Stimulated activated CD4-positive, alpha-beta T cell treated with anti-CD3 and anti-CD28 coated beads, TNF-alpha, amount 100 ng/mL, for 24 hours (primary cell): ENCODE results near the gene HMOX1.
"Not testable (repeated sequence)": the region's sequence is repeated elsewhere in the genome, so short reads cannot be mapped to it uniquely, and the experiment has no call there.

Experiments
- DNase-seq, 3 experiments: peaks; one replicate each; pipeline ENCODE4 v3.0.0-alpha.2; 2020; ENCODE audit warnings: low read depth in 3 of 3

HMOX1 gene

GRCh38 chr22:35434061-35434710 lies 53.3 kb downstream of the HMOX1 start:
- DNase-seq = no peak

DNA sequence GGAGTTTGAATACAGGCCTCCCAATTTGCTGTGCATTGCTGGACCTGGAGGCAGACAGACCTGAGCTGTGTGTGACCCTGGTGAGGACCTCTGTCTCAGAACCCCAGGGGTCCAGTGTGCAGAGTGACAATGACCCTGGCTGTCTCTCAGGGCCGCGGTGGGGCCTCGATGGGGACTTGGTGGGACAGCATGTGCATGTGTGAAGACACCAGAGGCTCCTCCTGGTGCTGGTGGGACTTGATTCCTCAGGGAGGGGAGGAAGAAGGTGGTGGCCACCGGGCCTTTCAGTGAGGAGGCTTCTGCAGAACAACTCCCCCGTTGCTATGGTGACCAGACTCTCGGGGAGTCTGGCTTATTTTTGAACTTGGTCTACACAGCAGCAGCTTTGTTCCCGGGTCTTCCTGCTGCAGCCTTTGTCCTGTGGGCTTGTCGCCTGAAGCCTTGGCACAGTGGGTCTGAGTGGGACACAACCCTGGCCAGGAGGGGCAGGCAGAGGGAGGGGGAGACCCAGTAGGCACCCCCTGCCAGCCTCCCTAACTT lies 54.4 kb downstream of the HMOX1 start:
- DNase-seq = no peak

DNA sequence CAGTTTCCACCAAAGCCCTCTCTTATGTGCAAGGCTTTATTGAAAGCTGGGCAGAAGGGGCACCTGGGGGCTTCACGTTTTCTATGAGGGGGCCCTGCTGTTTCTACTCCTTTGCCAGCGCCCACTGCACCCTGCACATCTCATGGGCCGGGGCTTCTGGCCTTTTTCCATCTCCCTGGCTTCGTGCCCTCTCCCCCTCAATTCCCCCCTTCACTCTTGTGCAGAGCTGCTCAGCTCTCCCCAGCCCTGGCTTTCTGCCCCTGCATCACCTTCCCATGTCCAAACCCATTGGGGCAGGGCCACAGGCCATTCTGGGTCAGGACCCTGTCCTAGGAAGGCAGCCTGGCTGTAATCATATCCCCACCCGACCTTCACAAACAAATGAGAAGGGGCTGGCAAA lies 55.5 kb downstream of the HMOX1 start:
- no peak for DNase-seq

DNA sequence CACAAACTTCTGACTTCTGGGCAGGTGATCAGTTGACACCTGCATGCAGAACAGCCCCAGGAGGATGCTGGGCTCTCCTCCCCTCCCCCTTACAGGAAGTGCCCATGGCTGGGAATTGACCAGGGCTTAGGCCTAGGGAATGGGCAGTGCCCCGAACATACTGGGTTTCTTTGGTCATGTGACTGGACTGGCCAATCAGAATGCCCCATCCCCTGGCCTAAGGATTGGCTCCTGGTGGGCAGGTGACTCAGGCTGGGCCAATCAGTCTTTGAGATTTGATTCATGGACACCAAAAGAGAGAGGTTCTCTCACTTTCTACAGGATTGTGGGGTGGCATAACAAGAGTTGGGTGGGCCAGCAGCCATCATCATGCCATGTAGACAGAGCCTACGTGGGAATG lies 56.2 kb downstream of the HMOX1 start:
- peak in 1 of 3 experiments; percentile 24 for DNase-seq

GRCh38 chr22:35438673-35439364 lies 57.9 kb downstream of the HMOX1 start:
- DNase-seq = not testable (repeated sequence)

DNA sequence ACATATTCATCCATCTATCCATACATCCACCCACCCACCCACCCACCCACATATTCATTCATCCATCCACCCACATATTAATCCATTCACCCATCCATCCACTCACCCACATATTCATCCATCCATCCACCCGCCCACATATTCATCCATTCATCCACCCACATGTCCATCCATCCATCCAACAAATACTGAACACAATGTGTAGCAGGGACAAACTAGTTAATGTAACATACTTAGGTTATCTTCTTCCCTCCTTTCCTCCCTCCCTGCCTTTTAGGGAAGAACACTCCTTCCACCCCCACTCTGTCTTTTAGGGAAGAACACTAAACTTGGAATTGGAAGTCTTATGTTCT lies 58.4 kb downstream of the HMOX1 start:
- DNase-seq = no peak

DNA sequence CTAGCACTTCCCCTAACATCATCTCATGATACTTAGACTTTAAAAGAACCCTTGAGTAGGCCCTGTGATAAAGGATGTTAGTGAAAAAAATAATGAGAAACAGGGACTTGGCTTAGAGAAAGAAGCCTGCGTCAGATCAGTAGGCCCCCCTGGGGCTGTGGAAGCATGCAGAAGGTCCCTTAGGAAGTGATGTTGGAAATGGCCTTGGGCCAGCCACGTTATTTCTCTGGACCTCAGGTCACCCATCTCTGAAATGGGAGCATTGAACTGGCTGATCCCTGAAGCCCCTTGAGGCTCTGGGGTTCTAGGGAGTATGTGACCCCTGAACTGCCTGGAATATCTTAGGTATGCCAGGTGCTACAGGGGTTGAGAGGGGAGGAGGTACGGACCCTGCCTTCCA lies 59.2 kb downstream of the HMOX1 start:
- no peak for DNase-seq

- no peak for DNase-seq
Observed at GRCh38 chr22:35441489-35442100, 60.7 kb downstream of the HMOX1 start.

GRCh38 chr22:35442471-35442870 lies 61.6 kb downstream of the HMOX1 start:
- DNase-seq = no peak

GRCh38 chr22:35443338-35443737 lies 62.4 kb downstream of the HMOX1 start:
- DNase-seq = no peak
